ENCODE data around the gene IL1RL2. TPM values are rescaled to one million over a fixed set of nuclear protein-coding genes. Genes with fewer than 3 reads are reported as not detected.

The IL1RL2 gene
- total and polyA plus RNA-seq, 7 donors: 0.27 to 0.90 (median 0.60) TPM; not detected in 4

- Histone ChIP-seq H3K27me3 (no peaks in the 10 kb centered on the region), H3K4me3 (no peak overlapping the region), H3K36me3 (no peaks in the 10 kb centered on the region), H3K4me1 (no peaks in the 10 kb centered on the region), H3K9me3 (no peaks in the 10 kb centered on the region), H3K27ac (no peak overlapping the region)
- 80 to 83% methylated on average over 6 of the region's 6 CpGs for WGBS, 2 donors
- no peak for DNase-seq
- intact Hi-C loops (cut with DNase I): no loop called here
- TF ChIP-seq CTCF (IDR thresholded peaks at IDR 0.05) (no peak), EP300 (IDR thresholded peaks at IDR 0.05) (no peak), POLR2AphosphoS5 (IDR thresholded peaks at IDR 0.05) (no peak), POLR2A (IDR thresholded peaks at IDR 0.05) (no peak)
Measured at GRCh38 chr2:102262216-102263129, 75.7 kb downstream of the IL1RL2 start.

- 82 to 85% methylated on average over 2 of the region's 2 CpGs for WGBS, 2 donors
- no peak for DNase-seq
- H3K27me3 ChIP-seq: no peaks in the 10 kb centered on the region
- no peaks in the 10 kb centered on the region for H3K36me3 ChIP-seq
- H3K27ac ChIP-seq: no peak overlapping the region
- no peaks in the 10 kb centered on the region for H3K4me1 ChIP-seq
- H3K4me3 ChIP-seq: no peak overlapping the region
- H3K9me3 ChIP-seq: no peaks in the 10 kb centered on the region
- intact Hi-C loops (cut with DNase I): no loop called here
- no peak for TF ChIP-seq POLR2AphosphoS5 (IDR thresholded peaks at IDR 0.05)
- TF ChIP-seq POLR2A (IDR thresholded peaks at IDR 0.05): no peak
- TF ChIP-seq EP300 (IDR thresholded peaks at IDR 0.05): no peak
- no peak for TF ChIP-seq CTCF (IDR thresholded peaks at IDR 0.05)
Measured at GRCh38 chr2:102264952-102265351, 78.1 kb downstream of the IL1RL2 start.

GRCh38 chr2:102266204-102266603, 79.4 kb downstream of the IL1RL2 start:
- H3K4me1 ChIP-seq: no peaks in the 10 kb centered on the region
- TF ChIP-seq CTCF (IDR thresholded peaks at IDR 0.05): no peak
- H3K9me3 ChIP-seq: no peaks in the 10 kb centered on the region
- H3K27me3 ChIP-seq: no peaks in the 10 kb centered on the region
- H3K36me3 ChIP-seq: no peaks in the 10 kb centered on the region
- H3K4me3 ChIP-seq: no peak overlapping the region
- intact Hi-C loops (cut with DNase I): no loop called here
- 83 to 85% methylated on average over 1 of the region's 1 CpG for WGBS, 2 donors
- no peak for DNase-seq
- H3K27ac ChIP-seq: no peak overlapping the region

- no peak overlapping the region for H3K27ac ChIP-seq
- WGBS, 2 donors: 79 to 87% methylated on average over 6 of the region's 6 CpGs
Measured at GRCh38 chr2:102267774-102268173, 81.0 kb downstream of the IL1RL2 start.

GRCh38 chr2:102268510-102269199, 81.8 kb downstream of the IL1RL2 start:
- Histone ChIP-seq H3K4me3 (no peak overlapping the region), H3K27ac (no peak overlapping the region), H3K27me3 (no peaks in the 10 kb centered on the region), H3K4me1 (no peaks in the 10 kb centered on the region), H3K36me3 (no peaks in the 10 kb centered on the region), H3K9me3 (no peaks in the 10 kb centered on the region)
- intact Hi-C loops (cut with DNase I): no loop called here
- WGBS, 2 donors: 94 to 97% methylated on average over 4 of the region's 4 CpGs
- TF ChIP-seq POLR2A (IDR thresholded peaks at IDR 0.05) (no peak), CTCF (IDR thresholded peaks at IDR 0.05) (no peak), POLR2AphosphoS5 (IDR thresholded peaks at IDR 0.05) (no peak), EP300 (IDR thresholded peaks at IDR 0.05) (no peak)
- DNase-seq: no peak

More at GRCh38 chr2:102267774-102268173, 81.0 kb downstream of the IL1RL2 start:
- intact Hi-C loops (cut with DNase I): no loop called here
- Histone ChIP-seq H3K4me1 (no peaks in the 10 kb centered on the region), H3K9me3 (no peaks in the 10 kb centered on the region), H3K36me3 (no peaks in the 10 kb centered on the region), H3K4me3 (no peak overlapping the region), H3K27me3 (no peaks in the 10 kb centered on the region)
- no peak for DNase-seq
- TF ChIP-seq EP300 (IDR thresholded peaks at IDR 0.05) (no peak), POLR2AphosphoS5 (IDR thresholded peaks at IDR 0.05) (no peak), POLR2A (IDR thresholded peaks at IDR 0.05) (no peak)
